K562 (cell line): ENCODE results near the gene MED13L. TPM values are rescaled to one million over a fixed set of nuclear protein-coding genes. Genes with fewer than 3 reads are reported as not detected.
A peak's percentile ranks its signal among the peaks of the same experiment; 100 is the strongest.

Experiments
- ATAC-seq: fragments of 200-7000 bp; cut with Tn5 transposase; 3 replicates; pipeline ENCODE4 v1.9.1; 2020; ENCODE audit warnings: moderate library complexity
- BruUV-seq: library from RNA; stranded (reverse); fragments of 400-500 nt; replicated peaks from 2 replicates; lab custom pipeline; 2021; lab: Mats Ljungman, UMichigan
- CTCF ChIA-PET: fragments of 300-600 bp; formaldehyde crosslinking; extraction: SDS; loops from one replicate; lab custom pipeline; 2021; ENCODE audit warnings: low intra/inter-chr PET ratio; lab: Yijun Ruan, JAX
- POLR2A ChIA-PET: fragments of 300-600, 350-650 bp; sonication (Branson Sonifier 250); formaldehyde crosslinking; extraction: SDS; loops from one replicate; lab custom pipeline; 2021; ENCODE audit warnings: antibody characterized with exemption, inconsistent platforms; lab: Yijun Ruan, JAX
- DNase-seq, 4 experiments: peaks; one replicate each; pipeline versions ENCODE4 v3.0.0 to v3.0.0-alpha.2; 2011 to 2018; ENCODE audit warnings: low spot score in 3 of 4, mixed read lengths in 3 of 4; ENCODE audit errors: extremely low read depth in 1 of 4
- FAIRE-seq: peaks from 2 replicates; lab custom pipeline; 2011; peaks lifted over from hg19 to GRCh38; lab: Jason Lieb, UNC
- H2AFZ ChIP-seq: 2 replicates; pipeline ENCODE4 v1.6.0; 2011; ENCODE audit warnings: low read depth, low read length, control low read depth, inconsistent platforms
- H3K27ac ChIP-seq: fragments of 200-600 bp; 3 replicates; pipeline ENCODE4 v1.8.0; 2011; ENCODE audit warnings: low read depth, mild to moderate bottlenecking, control low read depth, inconsistent platforms, low read length, moderate library complexity, mixed read lengths; ENCODE audit errors: extremely low read depth
- H3K27me3 ChIP-seq, 2 experiments: fragments of 300-600 bp in 1 of 2; 2 replicates in 1 of 2; 3 replicates in 1 of 2; pipeline versions ENCODE4 v1.6.0 to v1.8.0; 2011; ENCODE audit warnings: inconsistent platforms in 2 of 2, low read length in 2 of 2, mild to moderate bottlenecking in 1 of 2, mixed read lengths in 1 of 2, moderate library complexity in 1 of 2; ENCODE audit not compliant: control insufficient read depth in 2 of 2, insufficient read depth in 2 of 2
- H3K36me3 ChIP-seq: fragments of 300-600 bp; 3 replicates; pipeline ENCODE4 v1.8.0; 2011; ENCODE audit warnings: mild to moderate bottlenecking, low read length, inconsistent platforms; ENCODE audit not compliant: control insufficient read depth, insufficient read depth
- H3K4me1 ChIP-seq, 2 experiments: fragments of 200-600 bp in 1 of 2; replicated peaks in 1 of 2; 2 replicates in 1 of 2; 3 replicates in 1 of 2; pipeline versions ENCODE4 v1.5.1 to v1.8.0; 2011; ENCODE audit warnings: inconsistent platforms in 2 of 2, low read length in 2 of 2, mild to moderate bottlenecking in 1 of 2, mixed read lengths in 1 of 2, moderate library complexity in 1 of 2; ENCODE audit not compliant: control insufficient read depth in 2 of 2, insufficient read depth in 2 of 2
- H3K4me2 ChIP-seq: 2 replicates; pipeline ENCODE4 v1.6.1; 2011; ENCODE audit warnings: low read length, control low read depth, inconsistent platforms, mixed read lengths; ENCODE audit not compliant: insufficient read depth
- H3K4me3 ChIP-seq: fragments of 200-600 bp; sonication (generic), shearing (Covaris generic); 2 replicates; pipeline ENCODE4 v1.5.1; 2016; ENCODE audit warnings: control low read depth, inconsistent platforms
- H3K79me2 ChIP-seq: fragments of 200-600 bp; 3 replicates; pipeline ENCODE4 v1.8.0; 2011; ENCODE audit warnings: low read length, inconsistent platforms; ENCODE audit not compliant: control insufficient read depth, insufficient read depth
- H3K9ac ChIP-seq, 2 experiments: 2 replicates each; pipeline versions ENCODE4 v1.6.0 to v1.6.1; 2011; ENCODE audit warnings: low read depth in 2 of 2, low read length in 2 of 2, control low read depth in 1 of 2, inconsistent platforms in 1 of 2, mild to moderate bottlenecking in 1 of 2, mixed read lengths in 1 of 2; ENCODE audit not compliant: insufficient read depth in 1 of 2
- H3K9me1 ChIP-seq: one replicate; pipeline ENCODE4 v1.6.0; 2011; ENCODE audit warnings: inconsistent platforms, mild to moderate bottlenecking, low read length, moderate library complexity; ENCODE audit not compliant: control insufficient read depth, insufficient read depth
- H3K9me3 ChIP-seq: replicated peaks from 2 replicates; pipeline ENCODE4 v1.5.1; 2011; ENCODE audit warnings: low read depth, low read length, inconsistent platforms; ENCODE audit not compliant: control insufficient read depth, insufficient read depth
- H4K20me1 ChIP-seq: replicated peaks from 2 replicates; pipeline ENCODE4 v1.6.1; 2011; ENCODE audit warnings: low read length, inconsistent platforms, mixed read lengths; ENCODE audit not compliant: control insufficient read depth, insufficient read depth
- ASH1L ChIP-seq: fragments of 450-650 bp; IDR thresholded peaks from 2 replicates; pipeline ENCODE4 v1.6.1; 2018; ENCODE audit warnings: borderline replicate concordance, mild to moderate bottlenecking, low read depth; ENCODE audit not compliant: partially characterized antibody
- DDX20 ChIP-seq: fragments of 450-650 bp; IDR thresholded peaks from 2 replicates; pipeline ENCODE4 v1.6.1; 2016; ENCODE audit warnings: missing genetic modification characterization, low read depth, mild to moderate bottlenecking, missing compliant biosample characterization, moderate library complexity
- EGR1 ChIP-seq: fragments of 450-650 bp; conservative IDR thresholded peaks from 2 replicates; pipeline ENCODE4 v1.6.1; 2017; ENCODE audit warnings: mild to moderate bottlenecking
- EHMT2 ChIP-seq: fragments of 450-650 bp; IDR thresholded peaks from 2 replicates; pipeline ENCODE4 v1.6.1; 2018; ENCODE audit warnings: antibody characterized with exemption
- HNRNPL ChIP-seq: fragments of 200-400 bp; formaldehyde crosslinking; IDR thresholded peaks from 2 replicates; pipeline ENCODE4 v1.6.1; 2017; ENCODE audit warnings: low read depth, mild to moderate bottlenecking, low read length
- HNRNPLL ChIP-seq: fragments of 200-400 bp; formaldehyde crosslinking; IDR thresholded peaks from 2 replicates; pipeline ENCODE4 v1.6.1; 2017; ENCODE audit warnings: low read length, low read depth, mild to moderate bottlenecking; ENCODE audit not compliant: poor library complexity, severe bottlenecking
- KAT8 ChIP-seq: fragments of 450-650 bp; IDR thresholded peaks from 2 replicates; pipeline ENCODE4 v1.6.1; 2016; ENCODE audit warnings: low read depth, mild to moderate bottlenecking
- MIER1 ChIP-seq: fragments of 450-650 bp; IDR thresholded peaks from 2 replicates; pipeline ENCODE4 v1.6.1; 2016; ENCODE audit warnings: antibody characterized with exemption, mild to moderate bottlenecking, low read depth
- NCOA2 ChIP-seq, 2 experiments: fragments of 450-650 bp; IDR thresholded peaks; 2 replicates each; pipeline ENCODE4 v1.6.1; 2018; ENCODE audit warnings: mild to moderate bottlenecking in 2 of 2, moderate library complexity in 1 of 2; ENCODE audit not compliant: partially characterized antibody in 2 of 2
- NFIX ChIP-seq: fragments of 250-450 bp; sonication (Bioruptor Pico); IDR thresholded peaks from 2 replicates; pipeline ENCODE4 v1.4.0; 2020; ENCODE audit warnings: low read depth, mild to moderate bottlenecking, moderate library complexity
- PHTF2 ChIP-seq: fragments of 250-450 bp; sonication (Bioruptor Pico); IDR thresholded peaks from 2 replicates; pipeline ENCODE4 v1.5.0; 2021; ENCODE audit warnings: mild to moderate bottlenecking
- POLR2AphosphoS2 ChIP-seq: IDR thresholded peaks from 2 replicates; pipeline ENCODE4 v1.6.1; 2012; ENCODE audit warnings: low read length, improper control_type of control experiment
- POLR2B ChIP-seq: fragments of 450-650 bp; IDR thresholded peaks from 2 replicates; pipeline ENCODE4 v1.6.1; 2018; ENCODE audit warnings: low read depth; ENCODE audit not compliant: partially characterized antibody
- SMARCB1 ChIP-seq: IDR thresholded peaks from 2 replicates; pipeline ENCODE4 v1.6.1; 2011; ENCODE audit warnings: improper control_type of control experiment, low read depth; ENCODE audit not compliant: insufficient read length
- SRF ChIP-seq, 2 experiments: fragments of 250-450, 450-650 bp in 1 of 2; sonication (Bioruptor Pico) in 1 of 2; sonication (generic) in 1 of 2; formaldehyde crosslinking; IDR thresholded peaks; 2 replicates each; pipeline versions ENCODE4 v1.5.0 to v1.5.1; 2020 to 2022; ENCODE audit warnings: mild to moderate bottlenecking in 1 of 2, missing genetic modification reagents in 1 of 2
- STAG1 ChIP-seq: sonication (generic); formaldehyde crosslinking; IDR thresholded peaks from 2 replicates; pipeline ENCODE4 v1.5.0; 2020; ENCODE audit warnings: missing genetic modification reagents, borderline replicate concordance
- TAF15 ChIP-seq: fragments of 200-400 bp; formaldehyde crosslinking; IDR thresholded peaks from 2 replicates; pipeline ENCODE4 v1.6.1; 2017; ENCODE audit warnings: mild to moderate bottlenecking, low read depth, low read length, moderate library complexity
- ZSCAN32 ChIP-seq: fragments of 450-650 bp; formaldehyde crosslinking; IDR thresholded peaks from 2 replicates; pipeline ENCODE4 v1.4.0; 2020; ENCODE audit warnings: mild to moderate bottlenecking, moderate library complexity
- WGBS: fragments of 100-300 bp; shearing (Covaris generic); methylation state at CpG from one replicate; pipeline ENCODE4 v1.1.6; 2016; ENCODE audit warnings: low coverage, mixed read lengths; ENCODE audit not compliant: insufficient coverage; ENCODE audit errors: missing lambda C conversion rate; 5-methylcytosine and 5-hydroxymethylcytosine counted together
- in situ Hi-C: fragments of 300-500 bp; cut with MboI; formaldehyde crosslinking; loops from 4 replicates; pipeline ENCODE4 v1.15.0; 2018; ENCODE audit warnings: inconsistent platforms, mixed read lengths
- intact Hi-C: fragments of 100-400 bp; cut with micrococcal nuclease; formaldehyde crosslinking; loops from 2 replicates; pipeline ENCODE4 v1.14.2; 2022
- polyA plus RNA-seq, 8 experiments: library from polyadenylated mRNA; depleted of rRNA in 4 of 8; stranded (reverse) in 5 of 8; unstranded in 3 of 8; fragments of >200 nt; fragmentation: Nextera tagmentation in 2 of 8; fragmentation: Illumina TruSeq in 1 of 8; extraction: Ambion mirVana in 2 of 8; extraction: Trizol in 1 of 8; gene quantifications; 2 replicates each; pipeline versions ENCODE4 v1.2.1 to v1.2.3, GENCODE V29; 2011 to 2014; ENCODE audit warnings: inconsistent platforms in 1 of 8, missing spikeins in 1 of 8
- total RNA-seq, 7 experiments: library from RNA; depleted of rRNA in 6 of 7; stranded (reverse); fragments of >200 nt in 6 of 7; fragmentation: Illumina TruSeq in 2 of 7; extraction: Trizol in 2 of 7; gene quantifications; 2 replicates each; pipeline versions ENCODE4 v1.2.1 to v1.2.3, GENCODE V29; 2011 to 2021; ENCODE audit warnings: low replicate concordance in 1 of 7
- TF ChIP-seq, protein P1 (sequence below): sonication (generic); formaldehyde crosslinking; IDR thresholded peaks from 2 replicates; pipeline ENCODE4 v1.8.1; 2022; ENCODE audit warnings: missing genetic modification reagents

Gene MED13L
- total and polyA plus RNA-seq, 9 of the 15 experiments (the other 6 are each of a cell fraction or from before 2014, with no cell fraction given), result 13.4 to 90.3 (median 36.9) TPM

DNA sequence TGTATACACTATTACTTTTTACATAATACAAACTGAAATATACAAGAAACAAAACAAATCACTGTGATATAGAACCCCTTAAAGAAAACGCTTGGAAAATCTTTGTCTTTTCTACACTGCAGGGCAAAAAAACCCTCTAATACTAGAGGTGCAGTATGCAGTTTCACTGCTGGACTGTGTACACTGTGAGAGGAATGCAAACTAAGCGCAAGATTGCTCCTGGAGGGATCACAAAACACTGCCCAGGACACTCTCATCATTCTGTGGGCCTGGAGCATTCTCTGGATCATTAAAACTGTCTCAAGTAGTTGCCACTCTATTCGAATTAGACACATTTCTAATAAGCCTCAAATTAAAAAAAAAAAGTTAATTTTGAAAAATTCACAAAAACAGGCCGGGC lies 217.6 kb downstream of the MED13L start:
- Histone ChIP-seq H3K9me1 (no peaks in the 10 kb centered on the region), H3K27me3 (no peaks in the 10 kb centered on the region), H4K20me1 (peaks cover 7% of the 10 kb centered on the region; the same call in 1 of the 2 replicates), H2AFZ (no peak overlapping the region), H3K36me3 (no peaks in the 10 kb centered on the region), H3K4me3 (no peak overlapping the region), H3K9me3 (no peaks in the 10 kb centered on the region), H3K27ac (no peak overlapping the region), H3K79me2 (peaks cover 73% of the 10 kb centered on the region), H3K9ac (no peak overlapping the region), H3K4me1 (peaks cover 0 to 5% of the 10 kb centered on the region in 2 experiments; a peak in 1 of 5 replicates), H3K4me2 (no peak overlapping the region)
- no TSS peak for BruUV-seq
- no peak for DNase-seq
- 69% methylated on average over 4 of the region's 4 CpGs for WGBS
- FAIRE-seq, result no peak
- TF ChIP-seq KAT8 (no peak), EHMT2 (no peak), TAF15 (no peak), HNRNPL (no peak), HNRNPLL (no peak), ASH1L (no peak), EGR1 (no peak), POLR2B (no peak), ZSCAN32 (CRISPR knock-in tag) (no peak), NFIX (CRISPR knock-in tag) (no peak), MIER1 (no peak), SMARCB1 (no peak), DDX20 (tag) (no peak), NCOA2 (IDR thresholded peaks at IDR 0.05; ENCODE audit: partially characterized antibody in 2 of 2) (no peak), POLR2AphosphoS2 (no peak), PHTF2 (CRISPR knock-in tag) (no peak), SRF (CRISPR knock-in tag; IDR thresholded peaks at IDR 0.05) (no peak), STAG1 (CRISPR knock-in tag) (no peak)
- TF ChIP-seq, protein P1, sequence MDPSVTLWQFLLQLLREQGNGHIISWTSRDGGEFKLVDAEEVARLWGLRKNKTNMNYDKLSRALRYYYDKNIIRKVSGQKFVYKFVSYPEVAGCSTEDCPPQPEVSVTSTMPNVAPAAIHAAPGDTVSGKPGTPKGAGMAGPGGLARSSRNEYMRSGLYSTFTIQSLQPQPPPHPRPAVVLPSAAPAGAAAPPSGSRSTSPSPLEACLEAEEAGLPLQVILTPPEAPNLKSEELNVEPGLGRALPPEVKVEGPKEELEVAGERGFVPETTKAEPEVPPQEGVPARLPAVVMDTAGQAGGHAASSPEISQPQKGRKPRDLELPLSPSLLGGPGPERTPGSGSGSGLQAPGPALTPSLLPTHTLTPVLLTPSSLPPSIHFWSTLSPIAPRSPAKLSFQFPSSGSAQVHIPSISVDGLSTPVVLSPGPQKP, result no peak
- POLR2A ChIA-PET, result no interaction called here
- peak; percentile 63; the same call in 2 of the 3 replicates for ATAC-seq
- CTCF ChIA-PET, result no interaction called here
- intact Hi-C loops, result loop anchor here (10.0 kb wide), 1 partner anchor 135 kb away; no protein-coding TSS in a partner anchor
- in situ Hi-C loops, result no loop called here
